ENCODE results near the gene DLGAP1.

GRCh38 chr18:3726238-3726951, 728.7 kb downstream of the DLGAP1 start:
- TF ChIP-seq CTCF (conservative IDR thresholded peaks at IDR 0.05; ENCODE audit: low read depth, low read length) (no peak), POLR2A (IDR thresholded peaks at IDR 0.05; ENCODE audit: low read depth, low read length) (no peak), MXI1 (IDR thresholded peaks at IDR 0.05; ENCODE audit: borderline replicate concordance, low read depth, low read length) (no peak), SMC3 (IDR thresholded peaks at IDR 0.05; ENCODE audit: low read depth, low read length) (no peak), BHLHE40 (IDR thresholded peaks at IDR 0.05; ENCODE audit: low read depth, low read length) (no peak), RAD21 (IDR thresholded peaks at IDR 0.05; ENCODE audit: low read length) (no peak), USF2 (IDR thresholded peaks at IDR 0.05; ENCODE audit: low read depth, low read length) (no peak), ELK1 (IDR thresholded peaks at IDR 0.05; ENCODE audit: borderline replicate concordance, low read depth, low read length) (no peak), FOS (IDR thresholded peaks at IDR 0.05; ENCODE audit: low read depth, low read length) (no peak), CHD1 (IDR thresholded peaks at IDR 0.05; ENCODE audit: low read depth, low read length) (no peak), CEBPB (IDR thresholded peaks at IDR 0.05; ENCODE audit: low read depth, low read length) (no peak), RCOR1 (IDR thresholded peaks at IDR 0.05; ENCODE audit: insufficient replicate concordance, low read length) (no peak), MAFK (IDR thresholded peaks at IDR 0.05; ENCODE audit: low read depth, low read length) (no peak)
